Body of pancreas (tissue), 4 donors: ENCODE measurements around the gene KIAA1614.

Source experiments
- POLR2A ChIP-seq, 3 donors: fragments of 450-650 bp; IDR thresholded peaks; one replicate each; pipeline ENCODE4 v1.6.1; 2016; ENCODE audit warnings: antibody characterized with exemption in 3 of 3, mild to moderate bottlenecking in 2 of 3
- TF ChIP-seq, protein P1 (sequence below), 7 experiments: fragments of 450-650 bp in 4 of 7; fragments of 200-600 bp in 3 of 7; sonication (generic) in 3 of 7; IDR thresholded peaks; one replicate each; pipeline ENCODE4 v1.5.1; 2016 to 2019; ENCODE audit warnings: antibody characterized with exemption in 7 of 7

- TF ChIP-seq, protein P1, sequence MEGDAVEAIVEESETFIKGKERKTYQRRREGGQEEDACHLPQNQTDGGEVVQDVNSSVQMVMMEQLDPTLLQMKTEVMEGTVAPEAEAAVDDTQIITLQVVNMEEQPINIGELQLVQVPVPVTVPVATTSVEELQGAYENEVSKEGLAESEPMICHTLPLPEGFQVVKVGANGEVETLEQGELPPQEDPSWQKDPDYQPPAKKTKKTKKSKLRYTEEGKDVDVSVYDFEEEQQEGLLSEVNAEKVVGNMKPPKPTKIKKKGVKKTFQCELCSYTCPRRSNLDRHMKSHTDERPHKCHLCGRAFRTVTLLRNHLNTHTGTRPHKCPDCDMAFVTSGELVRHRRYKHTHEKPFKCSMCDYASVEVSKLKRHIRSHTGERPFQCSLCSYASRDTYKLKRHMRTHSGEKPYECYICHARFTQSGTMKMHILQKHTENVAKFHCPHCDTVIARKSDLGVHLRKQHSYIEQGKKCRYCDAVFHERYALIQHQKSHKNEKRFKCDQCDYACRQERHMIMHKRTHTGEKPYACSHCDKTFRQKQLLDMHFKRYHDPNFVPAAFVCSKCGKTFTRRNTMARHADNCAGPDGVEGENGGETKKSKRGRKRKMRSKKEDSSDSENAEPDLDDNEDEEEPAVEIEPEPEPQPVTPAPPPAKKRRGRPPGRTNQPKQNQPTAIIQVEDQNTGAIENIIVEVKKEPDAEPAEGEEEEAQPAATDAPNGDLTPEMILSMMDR (IDR thresholded peaks at IDR 0.05), result no peak
- TF ChIP-seq POLR2A (IDR thresholded peaks at IDR 0.05), result no peak
These were observed 51.4 kb downstream of the KIAA1614 start for GRCh38 chr1:180964056-180964455.
